GM23248 (cell line): Measurements from ENCODE around the gene NEMF. TPM values are rescaled to one million over a fixed set of nuclear protein-coding genes. Genes with fewer than 3 reads are reported as not detected.

ENCODE experiments used
- DNase-seq: peaks from one replicate; pipeline ENCODE4 v3.0.0-alpha.2; 2015
- H2AFZ ChIP-seq: fragments of 200-600 bp; sonication (generic); 2 replicates; pipeline ENCODE4 v1.6.1; 2016; ENCODE audit warnings: antibody characterized with exemption
- H3F3A ChIP-seq: fragments of 200-600 bp; sonication (generic); 2 replicates; pipeline ENCODE4 v1.6.1; 2016; ENCODE audit warnings: mild to moderate bottlenecking, antibody characterized with exemption, mixed run types; ENCODE audit not compliant: insufficient read depth
- H3K27ac ChIP-seq: fragments of 200-600 bp; sonication (generic); 2 replicates; pipeline ENCODE4 v1.5.1; 2016; ENCODE audit warnings: mild to moderate bottlenecking
- H3K27me3 ChIP-seq: fragments of 200-600 bp; sonication (generic); replicated peaks from 2 replicates; pipeline ENCODE4 v1.6.1; 2016; ENCODE audit warnings: mild to moderate bottlenecking; ENCODE audit not compliant: insufficient read depth
- H3K36me3 ChIP-seq: fragments of 200-600 bp; sonication (generic); 2 replicates; pipeline ENCODE4 v1.6.1; 2016; ENCODE audit warnings: low read depth, mild to moderate bottlenecking
- H3K4me1 ChIP-seq: fragments of 200-600 bp; sonication (generic); 2 replicates; pipeline ENCODE4 v1.6.1; 2016; ENCODE audit warnings: mild to moderate bottlenecking; ENCODE audit not compliant: insufficient read depth
- H3K4me2 ChIP-seq: fragments of 200-600 bp; sonication (generic); one replicate; pipeline ENCODE4 v1.6.1; 2016; ENCODE audit warnings: mild to moderate bottlenecking; ENCODE audit not compliant: unreplicated experiment
- H3K4me3 ChIP-seq: fragments of 200-600 bp; sonication (generic); 2 replicates; pipeline ENCODE4 v1.5.1; 2016; ENCODE audit warnings: mild to moderate bottlenecking
- H3K79me2 ChIP-seq: fragments of 200-600 bp; sonication (generic); 2 replicates; pipeline ENCODE4 v1.6.1; 2016; ENCODE audit warnings: mild to moderate bottlenecking; ENCODE audit not compliant: insufficient read depth
- H3K9ac ChIP-seq: fragments of 200-600 bp; sonication (generic); 2 replicates; pipeline ENCODE4 v1.6.1; 2016; ENCODE audit warnings: mild to moderate bottlenecking
- H3K9me2 ChIP-seq: fragments of 200-600 bp; sonication (generic); 2 replicates; pipeline ENCODE4 v1.6.1; 2016; ENCODE audit warnings: mixed run types, mild to moderate bottlenecking, moderate library complexity; ENCODE audit not compliant: insufficient read depth
- H3K9me3 ChIP-seq: fragments of 200-600 bp; sonication (generic); one replicate; pipeline ENCODE4 v1.6.1; 2017; ENCODE audit warnings: low read depth
- H4K20me1 ChIP-seq: fragments of 200-600 bp; sonication (generic); 2 replicates; pipeline ENCODE4 v1.6.0; 2016; ENCODE audit not compliant: insufficient read depth
- EZH2 ChIP-seq: fragments of 200-600 bp; sonication (generic); IDR thresholded peaks from 2 replicates; pipeline ENCODE4 v1.6.1; 2018; ENCODE audit warnings: antibody characterized with exemption, mild to moderate bottlenecking; ENCODE audit not compliant: insufficient read depth, poor library complexity, severe bottlenecking
- EZH2phosphoT487 ChIP-seq: fragments of 200-600 bp; sonication (generic); IDR thresholded peaks from 2 replicates; pipeline ENCODE4 v1.6.1; 2018; ENCODE audit warnings: antibody characterized with exemption, moderate library complexity, mild to moderate bottlenecking, low read depth; ENCODE audit not compliant: insufficient read depth
- WGBS, 2 experiments: methylation state at CpG; one replicate each; pipeline ENCODE4 v1.1.6; 2015 to 2017; ENCODE audit warnings: low lambda C conversion rate in 2 of 2, low coverage in 1 of 2; ENCODE audit errors: missing lambda C conversion rate in 2 of 2; 5-methylcytosine and 5-hydroxymethylcytosine counted together
- in situ Hi-C: fragments of 300-500 bp; cut with MboI; formaldehyde crosslinking; loops from 2 replicates; pipeline ENCODE4 v1.15.0; 2020
- polyA plus RNA-seq: library from polyadenylated mRNA; unstranded; fragments of >200 nt; fragmentation: Nextera tagmentation; extraction: Ambion mirVana; gene quantifications from 2 replicates; pipeline ENCODE4 v1.2.1, GENCODE V29; 2016
- total RNA-seq: library from RNA; depleted of rRNA; stranded (reverse); fragments of >200 nt; shearing (Covaris generic); gene quantifications from 2 replicates; pipeline ENCODE4 v1.2.3, GENCODE V29; 2014

NEMF gene
- total and polyA plus RNA-seq, 2 experiments from 2014 or later, result 56.5 to 65.9 TPM

- Histone ChIP-seq H3K9ac (peak overlapping the region; percentile 96), H3K27ac (peak overlapping the region; percentile 60), H3K4me2 (peak overlapping the region; percentile 97), H3K27me3 (no peaks in the 10 kb centered on the region), H3K79me2 (peaks cover 59% of the 10 kb centered on the region), H3K9me3 (no peaks in the 10 kb centered on the region), H4K20me1 (no peaks in the 10 kb centered on the region), H3K4me3 (peak overlapping the region; percentile 94), H3K4me1 (peaks cover 16% of the 10 kb centered on the region), H2AFZ (peak overlapping the region; percentile 86), H3F3A (peaks cover 7% of the 10 kb centered on the region), H3K36me3 (peaks cover 32% of the 10 kb centered on the region; the same call in 1 of the 2 replicates), H3K9me2 (no peaks in the 10 kb centered on the region)
- DNase-seq, result peak; percentile 48
- 2 to 3% methylated on average over 7 of the region's 7 CpGs for WGBS, 2 experiments
- TF ChIP-seq EZH2 (no peak), EZH2phosphoT487 (no peak)
- in situ Hi-C loops, result loop anchor here (25.0 kb wide), 1 partner anchor 685 kb away; the partner anchor contains the start of gene MAP4K5
Observed at GRCh38 chr14:49851813-49852212, 775 bp downstream of the NEMF start.

GRCh38 chr14:49849213-49849847 is 3.3 kb downstream of the NEMF start:
- Histone ChIP-seq H3K36me3 (peaks cover 51% of the 10 kb centered on the region), H3K9me2 (no peaks in the 10 kb centered on the region), H2AFZ (no peak overlapping the region), H3K27ac (no peak overlapping the region), H3F3A (peaks cover 5% of the 10 kb centered on the region), H3K9me3 (no peaks in the 10 kb centered on the region), H3K4me2 (no peak overlapping the region), H3K4me3 (no peak overlapping the region), H3K9ac (no peak overlapping the region), H3K79me2 (peaks cover 73% of the 10 kb centered on the region), H4K20me1 (no peaks in the 10 kb centered on the region), H3K4me1 (peaks cover 16% of the 10 kb centered on the region), H3K27me3 (no peaks in the 10 kb centered on the region)
- 100% methylated on average over 1 of the region's 1 CpG for WGBS, 2 experiments
- in situ Hi-C loops, result no loop called here
- no peak for TF ChIP-seq EZH2phosphoT487
- no peak for TF ChIP-seq EZH2
- DNase-seq, result no peak

- H3F3A ChIP-seq, result no peaks in the 10 kb centered on the region
- no peaks in the 10 kb centered on the region for H3K27me3 ChIP-seq
- WGBS, 2 experiments, result 98 to 99% methylated on average over 2 of the region's 2 CpGs
- H3K4me1 ChIP-seq, result no peaks in the 10 kb centered on the region
- in situ Hi-C loops, result no loop called here
- H4K20me1 ChIP-seq, result no peaks in the 10 kb centered on the region
- H2AFZ ChIP-seq, result no peak overlapping the region
- H3K36me3 ChIP-seq, result peaks cover 88% of the 10 kb centered on the region
- peaks cover 6% of the 10 kb centered on the region for H3K79me2 ChIP-seq
- H3K9me2 ChIP-seq, result no peaks in the 10 kb centered on the region
- H3K4me3 ChIP-seq, result no peak overlapping the region
- no peak overlapping the region for H3K4me2 ChIP-seq
- no peak overlapping the region for H3K27ac ChIP-seq
- DNase-seq, result no peak
- H3K9ac ChIP-seq, result no peak overlapping the region
- TF ChIP-seq EZH2phosphoT487 (no peak), EZH2 (no peak)
- H3K9me3 ChIP-seq, result no peaks in the 10 kb centered on the region
Observed at GRCh38 chr14:49828640-49829039, 23.9 kb downstream of the NEMF start.

- Histone ChIP-seq H3K27ac (no peak overlapping the region), H3K9ac (no peak overlapping the region), H3K36me3 (peaks cover 63% of the 10 kb centered on the region), H3K27me3 (no peaks in the 10 kb centered on the region), H3K4me2 (no peak overlapping the region), H3K9me3 (no peaks in the 10 kb centered on the region), H2AFZ (no peak overlapping the region), H3K4me3 (no peak overlapping the region), H3K79me2 (0 out of 2 replicates have a peak, but pooled peaks cover 12% of the 10 kb centered on the region), H4K20me1 (no peaks in the 10 kb centered on the region), H3K4me1 (no peaks in the 10 kb centered on the region), H3F3A (no peaks in the 10 kb centered on the region), H3K9me2 (no peaks in the 10 kb centered on the region)
- no peak for TF ChIP-seq EZH2
- no peak for TF ChIP-seq EZH2phosphoT487
- DNase-seq, result no peak
- WGBS, 2 experiments, result 96 to 97% methylated on average over 12 of the region's 12 CpGs
- in situ Hi-C loops, result no loop called here
Observed at GRCh38 chr14:49820176-49820575, 32.4 kb downstream of the NEMF start.
